Measurements from ENCODE around the gene NPHP1.

- TF ChIP-seq POLR2A (IDR thresholded peaks at IDR 0.05) (no peak), CTCF (IDR thresholded peaks at IDR 0.05) (no peak), POLR2AphosphoS5 (IDR thresholded peaks at IDR 0.05) (no peak)
These were observed 79.7 kb downstream of the NPHP1 start for GRCh38 chr2:110124939-110125691.

Data from prostate gland (tissue), 2 donors.